ENCODE data around the gene TCTN3.

Gene TCTN3

GRCh38 chr10:95706990-95707389, 13.3 kb upstream of the TCTN3 start:
- no peak for DNase-seq (ENCODE audit: low read depth)
- in situ Hi-C loops (cut with HindIII; ENCODE audit: low sequenced_read_pairs): no loop called here
- no peak for TF ChIP-seq CTCF (IDR thresholded peaks at IDR 0.05; ENCODE audit: low read depth, low read length, missing control alignments)

GRCh38 chr10:95706573-95706972, 12.8 kb upstream of the TCTN3 start:
- no peak for DNase-seq (ENCODE audit: low read depth)
- in situ Hi-C loops (cut with HindIII; ENCODE audit: low sequenced_read_pairs): no loop called here
- no peak overlapping the region for H3K4me3 ChIP-seq (ENCODE audit: low read depth, low read length)
- no peak for TF ChIP-seq CTCF (IDR thresholded peaks at IDR 0.05; ENCODE audit: low read depth, low read length, missing control alignments)

More at GRCh38 chr10:95706990-95707389, 13.3 kb upstream of the TCTN3 start:
- H3K4me3 ChIP-seq (ENCODE audit: low read depth, low read length): no peak overlapping the region

- H3K4me3 ChIP-seq (ENCODE audit: low read depth, low read length): no peak overlapping the region
- DNase-seq (ENCODE audit: low read depth): no peak
- no peak for TF ChIP-seq CTCF (IDR thresholded peaks at IDR 0.05; ENCODE audit: low read depth, low read length, missing control alignments)
- in situ Hi-C loops (cut with HindIII; ENCODE audit: low sequenced_read_pairs): no loop called here
Observed at GRCh38 chr10:95698415-95698814, 4.7 kb upstream of the TCTN3 start.

GRCh38 chr10:95697429-95697828, 3.7 kb upstream of the TCTN3 start:
- in situ Hi-C loops (cut with HindIII; ENCODE audit: low sequenced_read_pairs): no loop called here

GRCh38 chr10:95694665-95695064, 938 bp upstream of the TCTN3 start:
- no peak for TF ChIP-seq CTCF (IDR thresholded peaks at IDR 0.05; ENCODE audit: low read depth, low read length, missing control alignments)
- in situ Hi-C loops (cut with HindIII; ENCODE audit: low sequenced_read_pairs): no loop called here
- no peak for DNase-seq (ENCODE audit: low read depth)
- no peak overlapping the region for H3K4me3 ChIP-seq (ENCODE audit: low read depth, low read length)

More at GRCh38 chr10:95697429-95697828, 3.7 kb upstream of the TCTN3 start:
- TF ChIP-seq CTCF (IDR thresholded peaks at IDR 0.05; ENCODE audit: low read depth, low read length, missing control alignments): no peak
- H3K4me3 ChIP-seq (ENCODE audit: low read depth, low read length): no peak overlapping the region
- no peak for DNase-seq (ENCODE audit: low read depth)

- peak overlapping the region; percentile 88 for H3K4me3 ChIP-seq (ENCODE audit: low read depth, low read length)
- TF ChIP-seq CTCF (IDR thresholded peaks at IDR 0.05; ENCODE audit: low read depth, low read length, missing control alignments): no peak
- no peak for DNase-seq (ENCODE audit: low read depth)
- in situ Hi-C loops (cut with HindIII; ENCODE audit: low sequenced_read_pairs): no loop called here
Observed at GRCh38 chr10:95693071-95693667, 558 bp downstream of the TCTN3 start.

All from astrocyte of the cerebellum (primary cell).